ENCODE measurements around the gene CXorf38. TPM values are rescaled to one million over a fixed set of nuclear protein-coding genes. Genes with fewer than 3 reads are reported as not detected.

The CXorf38 gene
- total RNA-seq, 1 donor: 10.1 TPM

- Histone ChIP-seq H3K27me3 (ENCODE audit: insufficient read depth, low read length) (peaks cover 22% of the 10 kb centered on the region), H3K36me3 (ENCODE audit: insufficient read depth, low read length) (no peaks in the 10 kb centered on the region), H2AFZ (ENCODE audit: low read length) (no peak overlapping the region), H3K79me2 (ENCODE audit: insufficient read depth, low read length) (peaks cover 32% of the 10 kb centered on the region), H3K4me3 (ENCODE audit: insufficient read depth, low read length) (no peak overlapping the region), H3K4me2 (ENCODE audit: insufficient read depth, low read length) (no peak overlapping the region), H3K4me1 (ENCODE audit: insufficient read depth, low read length) (peaks cover 7% of the 10 kb centered on the region), H3K27ac (ENCODE audit: low read depth, low read length) (no peak overlapping the region), H3K9me3 (ENCODE audit: low read depth, low read length) (no peaks in the 10 kb centered on the region), H4K20me1 (ENCODE audit: insufficient read depth, low read length) (peaks cover 15% of the 10 kb centered on the region)
- TF ChIP-seq CTCF (IDR thresholded peaks at IDR 0.05; ENCODE audit: extremely low read depth, low read depth, low read length): no peak
- DNase-seq (ENCODE audit: insufficient read length, low spot score, missing footprints): no peak
Observed at GRCh38 chrX:40579141-40579540, 68.2 kb downstream of the CXorf38 start.

GRCh38 chrX:40578039-40578695 is 69.2 kb downstream of the CXorf38 start:
- no peak for DNase-seq (ENCODE audit: insufficient read length, low spot score, missing footprints)
- peaks cover 22% of the 10 kb centered on the region for H3K27me3 ChIP-seq (ENCODE audit: insufficient read depth, low read length)
- no peaks in the 10 kb centered on the region for H3K36me3 ChIP-seq (ENCODE audit: insufficient read depth, low read length)
- H3K4me2 ChIP-seq (ENCODE audit: insufficient read depth, low read length): no peak overlapping the region
- H3K4me3 ChIP-seq (ENCODE audit: insufficient read depth, low read length): no peak overlapping the region
- H2AFZ ChIP-seq (ENCODE audit: low read length): no peak overlapping the region
- TF ChIP-seq CTCF (IDR thresholded peaks at IDR 0.05; ENCODE audit: extremely low read depth, low read depth, low read length): no peak
- H4K20me1 ChIP-seq (ENCODE audit: insufficient read depth, low read length): peaks cover 12% of the 10 kb centered on the region
- no peaks in the 10 kb centered on the region for H3K9me3 ChIP-seq (ENCODE audit: low read depth, low read length)
- H3K27ac ChIP-seq (ENCODE audit: low read depth, low read length): no peak overlapping the region
- H3K79me2 ChIP-seq (ENCODE audit: insufficient read depth, low read length): peaks cover 22% of the 10 kb centered on the region
- H3K4me1 ChIP-seq (ENCODE audit: insufficient read depth, low read length): peaks cover 7% of the 10 kb centered on the region

Other genes starting within 250 kb of the CXorf38 start
- gene ATP6AP2, start 66.6 kb downstream of the CXorf38 start, total RNA-seq: 132 and 161 TPM in 2 replicates
- not detected in 2 replicates for gene MPC1L, start 24.1 kb downstream of the CXorf38 start, total RNA-seq
- 34.7 and 37.1 TPM in 2 replicates for gene MED14, start 88.0 kb upstream of the CXorf38 start, total RNA-seq